GM15510 (cell line): ENCODE measurements around the gene SF1.

Source experiments
- POLR2A ChIP-seq: IDR thresholded peaks from 3 replicates; pipeline ENCODE4 v1.6.1; 2011; ENCODE audit warnings: borderline replicate concordance; ENCODE audit not compliant: insufficient read length; ENCODE audit errors: extremely low read depth

Gene SF1

GRCh38 chr11:64715756-64716472, 62.4 kb downstream of the SF1 start:
- no peak for TF ChIP-seq POLR2A

GRCh38 chr11:64715110-64715509, 63.2 kb downstream of the SF1 start:
- TF ChIP-seq POLR2A = no peak

GRCh38 chr11:64714666-64715065, 63.7 kb downstream of the SF1 start:
- no peak for TF ChIP-seq POLR2A
